Bronchial epithelial cell (primary cell): Measurements from ENCODE around the gene SDR9C7. TPM values are rescaled to one million over a fixed set of nuclear protein-coding genes. Genes with fewer than 3 reads are reported as not detected.
"Not testable (repeated sequence)": the region's sequence is repeated elsewhere in the genome, so short reads cannot be mapped to it uniquely, and the experiment has no call there.

Experiments
- DNase-seq: peaks from one replicate; pipeline ENCODE4 v3.0.0-alpha.2; 2010; ENCODE audit warnings: low read depth
- FAIRE-seq: peaks from 2 replicates; lab custom pipeline; 2011; peaks lifted over from hg19 to GRCh38; lab: Jason Lieb, UNC
- H3K27me3 ChIP-seq: 2 replicates; pipeline ENCODE4 v1.5.1; 2011; ENCODE audit warnings: low read length; ENCODE audit not compliant: control insufficient read depth, insufficient read depth
- H3K36me3 ChIP-seq: 2 replicates; pipeline ENCODE4 v1.5.1; 2011; ENCODE audit warnings: low read length; ENCODE audit not compliant: control insufficient read depth, insufficient read depth
- H3K4me3 ChIP-seq: 2 replicates; pipeline ENCODE4 v1.5.1; 2011; ENCODE audit warnings: mild to moderate bottlenecking, low read depth, low read length, control low read depth
- CTCF ChIP-seq: IDR thresholded peaks from 2 replicates; pipeline ENCODE4 v1.5.1; 2011; ENCODE audit warnings: mild to moderate bottlenecking, moderate library complexity, low read length, control low read depth, inconsistent platforms; ENCODE audit not compliant: insufficient read depth, severe bottlenecking
- total RNA-seq: library from RNA; depleted of rRNA; stranded (reverse); fragments of >200 nt; gene quantifications from 2 replicates; pipeline ENCODE4 v1.2.1, GENCODE V29; 2014

The SDR9C7 gene
- total RNA-seq, 1 donor from 2014 or later: 0.26 TPM

- no peak for TF ChIP-seq CTCF
- H3K27me3 ChIP-seq: no peaks in the 10 kb centered on the region
- H3K4me3 ChIP-seq: no peak overlapping the region
- DNase-seq: no peak
- no peaks in the 10 kb centered on the region for H3K36me3 ChIP-seq
- peak; percentile 52 for FAIRE-seq
Observed at GRCh38 chr12:56951582-56952339, 17.6 kb upstream of the SDR9C7 start.

- Histone ChIP-seq H3K36me3 (no peaks in the 10 kb centered on the region), H3K27me3 (no peaks in the 10 kb centered on the region), H3K4me3 (no peak overlapping the region)
- no peak for TF ChIP-seq CTCF
- DNase-seq (no peak), FAIRE-seq (no peak)
Observed at GRCh38 chr12:56948881-56949280, 14.7 kb upstream of the SDR9C7 start.

- FAIRE-seq (no peak), DNase-seq (no peak)
- H3K4me3 ChIP-seq: no peak overlapping the region
- H3K36me3 ChIP-seq: no peaks in the 10 kb centered on the region
- H3K27me3 ChIP-seq: no peaks in the 10 kb centered on the region
- TF ChIP-seq CTCF: no peak
Observed at GRCh38 chr12:56948457-56948777, 14.2 kb upstream of the SDR9C7 start.

GRCh38 chr12:56947633-56948456, 13.6 kb upstream of the SDR9C7 start:
- TF ChIP-seq CTCF: no peak
- FAIRE-seq (peak; percentile 66), DNase-seq (no peak)
- H3K4me3 ChIP-seq: no peak overlapping the region
- H3K36me3 ChIP-seq: no peaks in the 10 kb centered on the region
- H3K27me3 ChIP-seq: no peaks in the 10 kb centered on the region

- DNase-seq: no peak
- Histone ChIP-seq H3K36me3 (no peaks in the 10 kb centered on the region), H3K27me3 (no peaks in the 10 kb centered on the region), H3K4me3 (no peak overlapping the region)
- no peak for TF ChIP-seq CTCF
- no peak for FAIRE-seq
Observed at GRCh38 chr12:56943878-56944277, 9.7 kb upstream of the SDR9C7 start.

GRCh38 chr12:56943374-56943773, 9.2 kb upstream of the SDR9C7 start:
- FAIRE-seq: not testable (repeated sequence)

More at GRCh38 chr12:56943374-56943773, 9.2 kb upstream of the SDR9C7 start:
- not testable (repeated sequence) for H3K27me3 ChIP-seq, DNase-seq, H3K4me3 ChIP-seq, H3K36me3 ChIP-seq
